HG02870 (cell line): ENCODE results near the gene TBX5.

Experiments
- ATAC-seq: cut with Tn5 transposase; IDR thresholded peaks from one replicate; pipeline ENCODE4 v1.9.1; 2021; ENCODE audit warnings: mild to moderate bottlenecking, moderate library complexity; ENCODE audit not compliant: unreplicated experiment

TBX5 gene

DNA sequence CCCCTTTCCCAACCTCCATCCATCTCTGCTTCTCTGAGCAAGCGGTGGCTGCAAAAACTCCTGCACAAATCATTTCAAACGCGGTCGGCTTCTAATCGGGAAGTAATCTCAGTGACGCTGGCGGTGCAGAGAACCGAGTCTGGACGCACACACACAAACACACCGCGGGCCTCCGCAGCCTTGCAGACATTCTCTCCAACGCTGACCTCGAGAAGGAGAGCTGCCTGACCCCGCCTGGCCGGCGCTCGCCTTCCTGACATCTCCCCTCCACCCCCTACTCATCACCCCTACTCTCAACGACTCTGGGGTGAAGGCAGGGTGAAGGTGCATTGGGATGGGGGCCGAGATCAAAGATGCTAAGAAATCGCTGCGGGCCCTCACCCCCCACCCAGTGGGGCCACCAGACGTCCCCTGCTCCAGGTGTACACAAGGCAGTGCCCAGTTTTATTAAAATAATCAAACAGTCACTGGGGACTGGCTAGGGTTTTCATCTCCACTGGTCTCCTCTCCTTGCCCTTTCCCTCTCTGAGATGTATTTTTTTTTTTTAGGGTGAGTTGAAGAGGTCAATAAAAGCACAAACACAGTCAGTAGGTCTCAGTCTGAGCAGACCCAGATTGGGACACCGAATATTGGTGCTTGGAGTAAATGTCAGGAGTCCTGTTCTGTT is 506 bp upstream of the TBX5 start:
- no peak for ATAC-seq

DNA sequence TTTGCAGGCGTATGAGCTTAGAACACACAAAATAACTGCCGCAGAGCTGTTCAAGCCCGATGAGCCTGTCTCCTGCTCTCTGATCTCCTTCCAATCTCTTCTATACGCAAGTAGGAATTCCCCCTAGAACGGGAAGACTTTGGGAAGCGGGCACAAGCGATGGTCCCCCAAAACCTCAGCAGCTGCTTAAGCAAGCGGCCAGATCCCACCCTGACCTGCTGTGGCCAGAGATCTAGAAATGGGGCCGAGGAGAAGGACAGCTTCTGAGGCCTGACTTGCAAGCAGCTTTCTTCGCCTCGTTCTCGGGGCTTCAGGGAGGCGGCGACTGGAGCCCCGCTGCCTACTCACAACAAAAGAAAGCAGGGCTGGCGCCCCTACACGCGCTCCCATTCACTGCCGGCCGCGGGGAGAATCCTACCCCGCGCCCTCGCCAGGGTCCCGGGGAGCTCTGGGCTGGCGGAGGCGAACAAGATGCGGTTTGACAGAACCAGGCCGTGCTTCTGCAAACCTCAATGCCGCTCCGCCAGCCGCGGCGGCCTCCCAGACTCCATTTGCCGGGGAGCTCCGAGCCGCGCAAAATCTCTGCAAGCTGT is 922 bp downstream of the TBX5 start:
- ATAC-seq: no peak

DNA sequence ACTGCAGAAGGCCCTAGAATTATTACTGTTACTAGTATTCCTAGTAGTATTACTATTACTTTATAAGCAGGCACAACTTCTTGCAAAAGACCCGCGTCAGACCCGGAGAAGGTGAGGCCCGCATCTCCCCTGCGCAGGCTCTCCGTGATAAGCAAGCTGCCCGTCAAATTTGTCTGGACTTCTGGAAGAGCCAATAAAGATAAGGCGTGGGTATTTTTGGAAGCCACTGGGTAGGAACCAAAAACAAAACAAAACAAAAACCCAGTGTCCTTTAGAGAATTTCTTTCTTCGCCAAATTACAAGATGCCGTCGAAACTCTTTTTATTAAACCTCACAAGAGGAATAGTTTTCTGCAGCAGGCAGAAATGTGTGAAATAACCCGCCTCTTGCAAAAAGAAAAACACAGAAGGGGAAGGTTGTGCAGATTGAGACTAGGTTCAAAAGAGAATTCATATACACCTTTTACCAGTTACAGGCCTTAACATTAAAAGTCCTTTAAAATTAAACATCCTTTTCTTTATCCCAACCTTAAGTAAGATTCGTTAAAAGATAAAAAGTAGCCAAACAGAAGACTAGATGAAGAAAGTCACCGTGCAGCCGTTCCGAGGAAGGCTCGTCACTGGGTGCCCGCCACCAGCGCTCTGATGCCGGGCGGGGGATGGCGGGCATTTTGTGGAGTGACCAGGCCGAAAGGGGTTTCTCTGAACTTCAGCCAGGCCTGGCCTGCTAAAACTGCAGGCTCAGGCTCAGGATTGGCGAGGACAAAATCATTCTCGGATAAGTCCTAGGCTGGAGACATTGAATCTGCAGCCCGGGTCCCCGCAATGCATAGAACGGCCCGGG is 1.6 kb downstream of the TBX5 start:
- no peak for ATAC-seq

DNA sequence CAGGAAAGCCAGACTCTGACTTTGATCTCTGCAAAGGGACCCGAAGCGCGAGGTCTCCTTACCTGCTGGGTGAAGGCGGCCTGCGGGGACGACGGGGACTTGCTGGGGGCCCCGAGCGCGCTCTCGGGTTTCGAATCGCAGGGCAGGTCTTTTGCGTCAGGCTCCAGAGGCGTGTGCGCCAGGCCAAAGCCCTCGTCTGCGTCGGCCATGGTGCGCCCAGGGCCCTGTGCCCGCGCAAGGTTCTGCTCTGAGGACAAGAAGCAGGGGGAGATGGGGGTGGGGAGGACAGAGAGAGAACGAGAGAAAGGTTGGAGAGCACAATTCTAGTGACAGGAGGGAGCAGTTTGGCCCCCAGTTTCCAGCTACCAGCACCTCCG is 2.3 kb downstream of the TBX5 start:
- no peak for ATAC-seq

DNA sequence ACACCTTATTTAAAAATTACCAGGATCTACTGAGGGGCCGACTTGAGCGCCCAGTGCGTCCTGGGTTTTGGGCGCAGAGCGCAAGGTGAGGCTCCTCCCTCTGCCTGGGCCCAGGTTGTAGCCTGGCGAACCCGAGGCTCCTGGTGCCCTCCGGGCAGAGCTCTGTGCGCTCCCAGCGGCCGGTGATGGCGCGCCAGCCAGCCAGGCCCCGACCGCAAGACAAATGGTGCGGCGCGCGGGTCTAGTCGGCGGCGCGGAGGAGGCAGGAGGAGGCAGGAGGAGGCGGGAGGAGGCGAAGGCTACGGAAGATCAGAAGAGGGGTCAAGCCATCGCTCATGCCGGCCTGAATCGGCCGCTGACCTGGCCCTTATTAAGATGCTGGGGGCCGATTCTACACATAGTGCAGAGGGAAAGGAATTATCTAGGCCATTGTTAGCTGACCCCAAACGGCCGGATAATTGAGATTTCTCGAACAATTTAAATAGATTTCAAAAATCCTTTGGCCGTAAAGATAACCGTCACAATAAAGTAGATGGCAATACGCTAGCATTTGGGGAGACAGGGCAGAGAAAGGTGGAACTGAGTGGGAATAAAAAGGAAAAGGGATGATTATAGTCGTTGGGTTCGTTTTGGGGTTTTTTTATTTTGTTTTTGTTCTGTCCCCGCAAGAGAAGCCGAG is 2.8 kb downstream of the TBX5 start:
- no peak for ATAC-seq

DNA sequence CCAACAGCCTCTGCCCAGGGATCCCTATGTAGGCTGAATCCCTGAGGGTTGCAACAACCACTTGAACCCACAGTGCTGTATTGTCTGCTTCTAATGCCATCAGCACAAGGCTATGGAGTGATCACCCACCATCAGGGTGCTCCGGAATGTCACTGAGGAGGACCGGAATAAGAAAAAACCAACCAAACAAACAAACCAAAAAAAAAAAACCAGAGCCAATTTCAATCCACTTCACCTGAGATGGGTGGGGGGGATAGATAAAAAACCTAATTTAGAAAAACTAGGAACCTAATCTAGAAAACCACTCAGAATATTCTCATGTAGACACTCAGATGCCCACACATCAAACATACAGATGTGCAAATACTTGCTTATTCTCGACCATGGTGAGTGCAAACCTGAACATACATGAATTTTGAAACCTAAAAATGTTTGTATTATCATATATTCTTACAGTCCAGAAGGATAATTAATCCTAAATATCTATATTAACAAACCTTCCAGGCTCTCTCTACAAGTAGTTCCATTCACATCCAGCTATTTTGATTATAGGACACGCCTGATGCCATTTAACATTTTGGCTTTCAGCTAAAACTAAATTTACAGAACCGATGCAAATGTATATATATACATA is 3.7 kb downstream of the TBX5 start:
- no peak for ATAC-seq

DNA sequence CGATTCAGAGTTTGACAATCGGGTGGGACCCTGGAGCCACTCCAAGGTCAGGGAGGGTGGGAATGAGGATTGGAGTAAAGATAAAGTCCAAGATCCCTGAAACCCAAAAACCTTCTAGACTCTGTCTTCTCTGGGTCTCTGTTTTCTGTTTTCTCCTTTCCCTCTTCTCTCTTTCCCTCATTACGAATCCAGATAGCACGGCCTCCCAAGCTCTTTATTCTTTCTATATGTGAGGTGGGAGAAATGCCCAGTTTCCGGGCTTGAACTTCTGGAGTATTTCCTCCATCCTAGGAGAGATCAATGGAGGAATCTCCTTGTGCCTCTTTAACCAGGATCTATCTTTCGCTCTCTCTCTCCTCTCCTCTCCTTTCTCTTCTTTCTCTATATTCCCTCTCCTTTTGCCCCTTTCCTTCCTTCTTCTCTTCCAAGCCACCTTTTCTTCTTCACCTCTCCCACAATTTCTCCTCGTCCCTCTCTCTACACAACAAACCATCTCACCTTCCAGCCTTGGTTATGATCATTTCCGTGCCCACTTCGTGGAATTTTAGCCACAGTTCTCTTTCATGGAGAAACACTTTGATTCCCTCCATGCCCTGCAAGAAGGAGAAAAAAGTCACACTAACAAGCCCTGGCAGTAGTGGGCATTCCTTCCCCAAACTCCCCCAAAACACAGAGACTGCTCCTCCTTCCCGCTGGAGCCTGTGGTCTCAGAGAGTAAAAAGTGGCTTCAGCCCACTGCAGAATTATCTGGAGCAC is 4.4 kb downstream of the TBX5 start:
- ATAC-seq: no peak

DNA sequence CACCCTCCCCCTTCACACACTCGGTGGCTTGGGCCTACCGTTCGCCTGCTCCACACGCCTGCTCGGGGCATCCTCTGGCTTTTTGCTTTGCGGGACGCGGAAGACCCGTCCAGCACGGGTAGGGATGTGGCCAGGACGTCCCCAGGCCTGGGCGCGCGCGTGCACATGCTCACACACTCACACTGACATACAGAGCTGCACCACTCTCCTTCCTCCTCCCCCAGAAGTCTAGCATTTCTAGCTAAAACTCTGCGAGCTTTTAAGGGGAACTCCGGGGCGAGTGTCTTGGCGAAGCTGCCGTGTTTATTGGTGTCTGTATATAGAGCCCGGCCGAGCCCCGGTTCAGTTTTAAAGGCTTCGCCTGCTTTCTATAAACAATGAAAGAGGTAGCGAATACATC is 5.0 kb downstream of the TBX5 start:
- no peak for ATAC-seq

DNA sequence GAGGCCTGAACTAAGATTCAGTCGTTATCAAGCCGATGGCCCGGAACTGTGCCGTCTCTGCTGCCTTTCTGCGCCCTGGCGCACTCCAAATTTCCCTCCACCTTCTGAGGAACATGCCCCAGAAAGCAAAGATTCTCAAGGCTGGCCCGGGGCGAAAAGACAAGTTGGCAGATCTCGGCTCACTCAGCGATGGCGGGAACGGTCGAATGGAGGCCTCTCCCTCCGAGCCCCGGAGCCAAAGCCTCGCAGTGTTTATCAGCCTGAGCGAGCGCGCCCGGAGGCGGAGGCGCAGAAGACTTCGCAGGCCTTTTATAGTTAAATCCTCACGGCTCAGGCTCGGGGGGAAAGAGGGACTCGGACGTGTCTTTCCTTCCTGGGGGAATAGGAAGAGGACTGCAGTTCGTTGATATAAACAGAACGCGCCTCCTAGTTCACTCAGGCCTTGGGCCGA is 5.6 kb downstream of the TBX5 start:
- no peak for ATAC-seq

DNA sequence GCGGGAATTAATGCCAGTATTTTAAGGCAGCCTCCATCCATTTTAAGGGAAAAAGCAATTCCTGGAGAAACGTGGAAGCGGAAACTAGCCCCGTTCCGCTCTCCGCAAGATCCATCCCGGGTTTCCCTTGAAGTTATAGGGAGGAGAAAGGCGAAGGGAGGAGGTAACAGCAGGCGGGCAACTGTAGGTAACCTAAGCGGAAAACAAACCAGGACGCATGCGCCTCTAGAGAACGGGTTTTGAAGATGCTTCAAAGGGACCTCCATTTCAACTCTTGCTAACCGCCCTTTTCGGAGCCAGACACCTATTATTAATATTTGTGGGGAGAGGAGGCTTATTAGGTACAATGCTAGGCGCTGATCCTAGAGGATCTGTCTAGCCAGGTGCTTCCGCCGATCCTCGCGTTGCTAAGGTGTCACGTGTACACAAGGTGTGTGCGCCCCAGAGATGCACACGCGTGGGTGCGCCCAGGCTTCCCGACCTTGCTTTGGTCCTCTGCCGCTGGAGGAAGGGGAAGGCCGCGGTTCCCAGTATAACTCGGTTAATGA is 6.2 kb downstream of the TBX5 start:
- no peak for ATAC-seq

DNA sequence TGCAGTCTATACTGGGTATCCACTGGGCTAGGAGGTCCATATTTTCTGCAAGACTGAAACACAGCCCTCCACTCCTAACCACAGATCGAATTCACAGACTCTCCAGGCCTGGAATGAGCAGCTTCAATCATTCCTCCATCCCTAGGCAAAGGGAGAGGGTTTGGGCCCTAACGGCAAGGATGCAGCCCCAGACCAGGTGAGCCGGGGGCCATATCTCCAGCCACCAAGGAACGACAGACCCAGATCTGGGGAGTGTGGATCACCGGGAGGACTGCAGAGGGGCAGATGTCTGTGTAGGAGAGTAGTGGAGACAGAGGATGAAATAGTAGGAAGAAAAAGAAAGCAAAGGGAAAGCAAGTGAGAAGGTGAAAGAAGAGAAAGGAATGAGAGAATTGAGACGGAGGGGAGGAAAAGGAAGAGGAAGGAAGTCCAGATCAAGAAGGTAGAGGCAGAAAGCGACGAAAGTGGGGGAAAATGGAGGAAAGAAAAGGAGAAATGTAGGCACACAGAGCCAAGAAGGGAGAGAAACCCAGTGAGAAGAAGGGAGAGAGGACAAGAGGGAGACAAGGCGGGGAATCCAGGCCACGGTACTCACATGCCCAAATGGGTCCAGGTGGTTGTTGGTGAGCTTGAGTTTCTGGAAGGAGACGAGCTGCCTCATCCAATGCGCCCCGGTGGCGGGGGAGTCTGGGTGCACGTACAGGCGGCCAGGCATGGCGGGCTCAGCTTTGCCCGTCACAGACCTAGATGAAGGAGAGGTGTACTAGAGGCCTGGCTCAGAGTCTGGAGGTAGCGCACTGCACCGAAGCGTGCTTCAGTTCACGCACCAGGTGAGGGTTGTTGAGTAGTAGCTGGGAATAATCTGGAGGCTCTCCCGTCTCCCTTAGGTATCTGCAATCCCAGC is 7.7 kb downstream of the TBX5 start:
- ATAC-seq: no peak

DNA sequence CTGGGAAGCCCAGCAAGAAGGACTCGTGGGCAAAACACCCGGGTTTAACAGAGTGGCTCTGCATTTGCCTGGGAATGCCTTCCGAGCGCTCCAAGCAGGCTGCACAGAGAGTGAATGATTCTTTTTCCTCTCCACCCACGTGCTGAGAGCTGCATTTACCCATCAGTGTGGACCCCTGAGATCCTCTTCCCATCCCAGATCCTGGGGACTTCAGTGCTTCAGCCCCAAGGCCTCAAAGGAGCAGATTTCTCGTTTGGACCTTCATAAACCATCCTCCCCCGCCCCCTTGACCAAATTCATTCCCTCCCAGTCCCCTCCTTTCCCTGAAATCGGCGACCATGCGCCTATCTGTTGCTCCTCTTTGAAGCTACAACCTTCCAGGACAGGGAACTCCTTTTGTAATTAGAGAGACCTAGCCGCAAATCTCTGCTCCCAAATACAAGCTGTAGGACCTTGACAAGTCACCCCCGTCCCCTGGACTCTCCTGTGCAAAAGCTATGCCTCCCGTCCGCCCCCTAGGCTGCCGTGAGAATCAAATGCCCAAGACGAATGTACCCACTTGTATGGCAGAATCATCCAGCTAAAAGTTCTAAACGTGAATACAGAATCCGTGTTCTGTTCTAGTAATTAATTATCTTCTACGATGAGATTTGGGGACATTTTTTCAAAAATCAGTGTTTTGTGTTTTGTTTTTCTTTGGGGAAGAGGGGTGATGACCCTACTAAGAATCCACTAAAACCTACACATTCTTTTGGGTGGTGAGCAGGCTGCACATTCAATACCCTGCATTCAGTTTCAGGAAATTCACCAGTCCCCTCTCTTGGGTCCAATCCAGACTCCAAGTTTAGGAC is 8.8 kb downstream of the TBX5 start:
- no peak for ATAC-seq

DNA sequence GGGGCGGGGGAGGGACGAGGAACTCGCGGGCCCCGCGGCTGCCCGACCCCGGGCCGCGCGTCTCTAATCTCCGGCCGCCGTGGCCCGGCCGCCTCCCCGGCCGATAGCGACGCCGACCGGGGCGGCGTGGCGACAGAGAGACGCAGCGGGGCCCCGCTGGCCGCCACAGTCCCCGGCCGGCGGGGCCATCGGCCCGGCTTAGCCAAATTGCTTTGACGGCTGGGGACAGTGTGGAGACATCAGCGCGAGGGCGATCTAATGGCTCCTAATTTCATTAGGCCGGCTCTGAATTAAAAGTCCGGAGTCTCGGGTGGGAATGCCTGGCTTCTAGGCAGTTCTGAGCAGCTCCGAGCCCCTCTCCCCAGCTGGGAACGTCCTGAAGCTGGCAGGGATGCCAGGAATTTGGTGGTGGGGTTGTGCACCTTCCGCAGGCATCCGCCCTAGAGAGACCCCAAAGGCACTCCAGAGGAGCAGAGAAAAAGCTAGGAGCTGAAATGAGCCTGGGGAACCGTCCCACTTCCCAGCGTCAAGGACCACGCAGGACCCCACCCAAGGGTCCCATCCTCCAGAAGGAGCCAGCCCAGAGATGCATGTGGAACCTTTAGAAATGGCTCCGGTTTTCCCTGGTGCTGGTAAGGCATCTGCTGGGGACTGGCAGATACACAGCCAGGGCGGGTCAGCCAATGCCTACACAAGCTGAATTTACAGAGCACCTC is 9.6 kb downstream of the TBX5 start:
- ATAC-seq: no peak

DNA sequence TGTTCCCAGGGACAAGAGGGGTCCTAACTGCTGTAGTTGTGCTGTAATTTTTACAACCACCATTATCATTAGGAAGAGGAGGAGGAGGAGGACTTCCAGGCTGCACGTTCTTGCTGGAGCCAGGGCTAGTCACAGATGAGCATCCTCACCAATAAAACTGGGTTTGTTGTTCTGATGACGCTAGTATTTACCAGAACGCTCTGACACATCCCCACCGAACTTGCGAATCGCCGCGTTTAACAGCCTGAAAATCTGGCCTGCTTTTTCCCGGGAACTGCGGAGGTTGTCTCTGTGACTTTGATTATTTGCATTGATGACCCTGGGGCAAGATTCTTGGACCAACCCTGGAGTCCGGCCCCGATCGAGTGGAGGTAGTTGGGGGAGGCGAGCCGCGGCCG is 10.2 kb downstream of the TBX5 start:
- ATAC-seq: no peak

DNA sequence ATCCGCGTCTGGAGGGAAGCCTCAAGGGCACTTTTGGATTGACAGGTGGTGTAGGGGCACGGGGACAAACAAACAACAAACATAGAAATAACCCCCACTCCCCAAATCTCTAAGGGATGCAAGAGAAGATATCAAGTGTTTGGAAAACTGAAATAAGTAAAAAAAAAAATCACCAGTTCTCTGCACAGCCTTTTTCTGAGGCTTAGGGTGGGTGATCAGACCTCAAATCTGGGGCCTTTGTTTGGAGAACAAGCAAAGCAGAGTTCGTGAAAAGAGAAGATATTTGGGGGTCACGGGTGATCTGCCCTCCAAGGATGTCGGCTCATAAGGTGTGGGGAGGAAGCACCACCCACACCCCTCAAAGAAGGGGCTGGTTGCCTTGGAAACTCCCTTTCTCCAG is 10.7 kb downstream of the TBX5 start:
- no peak for ATAC-seq

DNA sequence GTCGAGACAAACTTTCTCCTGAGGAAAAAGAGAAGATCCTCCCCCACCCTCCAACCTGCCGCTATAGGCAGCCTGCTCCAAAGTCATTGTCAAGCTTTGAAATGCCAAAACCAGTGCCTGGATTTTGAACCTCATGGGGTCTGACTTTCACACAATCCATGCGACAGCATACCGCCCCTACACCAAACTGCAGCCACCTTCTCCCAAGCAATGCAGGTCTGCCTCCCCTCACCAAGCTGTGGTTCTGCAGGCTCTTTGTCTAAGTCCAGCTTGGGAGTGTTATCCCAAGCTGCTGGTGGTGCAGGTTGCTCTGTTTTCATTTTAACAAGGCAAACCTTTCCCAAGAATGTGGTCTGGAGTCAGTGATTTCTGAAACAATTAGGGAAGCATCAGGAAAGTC is 12.4 kb downstream of the TBX5 start:
- no peak for ATAC-seq

DNA sequence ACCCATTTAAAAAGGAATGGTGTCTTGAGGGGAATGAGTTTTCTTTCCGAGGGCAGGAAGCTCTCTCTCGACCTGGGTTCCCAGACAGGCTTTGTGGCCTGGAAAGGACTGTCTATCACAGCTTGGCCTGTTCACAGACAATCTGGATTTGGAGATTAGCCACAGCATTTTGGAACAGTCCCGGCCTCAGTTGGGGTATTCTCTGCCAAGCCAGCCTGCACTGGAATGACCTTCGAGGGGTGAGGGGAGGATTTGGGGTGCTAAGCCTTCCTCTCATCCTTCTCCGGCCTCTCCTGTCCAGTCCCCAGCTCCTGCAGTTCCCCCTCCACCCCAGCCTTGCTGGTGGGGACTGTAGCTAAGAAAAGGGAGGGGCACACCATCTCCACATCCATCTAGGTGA is 13.0 kb downstream of the TBX5 start:
- no peak for ATAC-seq

DNA sequence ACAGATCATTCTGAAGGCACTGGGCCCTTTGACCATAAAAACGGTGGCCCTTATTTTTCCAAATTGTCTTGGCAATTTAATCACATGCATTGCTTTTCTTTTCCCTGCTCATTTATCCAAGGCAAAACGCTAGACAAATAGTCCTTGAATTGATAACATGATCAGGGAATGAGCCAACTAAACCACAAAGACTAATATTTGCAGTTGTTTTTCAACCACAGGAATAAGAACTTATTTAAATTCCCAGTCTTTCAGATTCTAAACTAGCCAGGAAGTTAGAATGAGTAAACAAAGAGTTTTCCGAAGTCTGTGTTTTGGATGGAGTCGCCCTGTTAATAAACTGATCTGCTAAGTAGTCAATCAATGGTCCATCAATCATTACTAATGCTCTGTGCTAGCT is 14.9 kb downstream of the TBX5 start:
- ATAC-seq: no peak
